Thoracic aorta (tissue), 2 donors: ENCODE results near the gene GBP1. TPM values are rescaled to one million over a fixed set of nuclear protein-coding genes. Genes with fewer than 3 reads are reported as not detected.
"Not testable (repeated sequence)": the region's sequence is repeated elsewhere in the genome, so short reads cannot be mapped to it uniquely, and the experiment has no call there.

Experiments
- ATAC-seq: fragments of 150-250 bp; one replicate; pipeline ENCODE4 v1.8.0; 2017; ENCODE audit warnings: low read depth; ENCODE audit not compliant: insufficient number of reproducible peaks, low FRiP score
- DNase-seq: peaks from one replicate; pipeline ENCODE4 v3.0.0-alpha.2; 2020; ENCODE audit warnings: low spot score
- H3K27ac ChIP-seq, 2 donors: fragments of 200-600 bp; sonication (generic); 1 replicate in 1 of 2; 2 replicates in 1 of 2; pipeline ENCODE4 v1.5.1; 2016; ENCODE audit warnings: mild to moderate bottlenecking in 2 of 2, moderate library complexity in 2 of 2
- H3K27me3 ChIP-seq: fragments of 200-600 bp; sonication (generic); replicated peaks from 2 replicates; pipeline ENCODE4 v1.6.0; 2016; ENCODE audit warnings: mild to moderate bottlenecking; ENCODE audit not compliant: insufficient read depth
- H3K36me3 ChIP-seq: fragments of 200-600 bp; sonication (generic); one replicate; pipeline ENCODE4 v1.5.1; 2016
- H3K4me1 ChIP-seq, 2 donors: fragments of 200-600 bp; sonication (generic); 1 replicate in 1 of 2; 2 replicates in 1 of 2; pipeline versions ENCODE4 v1.5.1 to v1.6.0; 2016; ENCODE audit warnings: low read depth in 2 of 2, mild to moderate bottlenecking in 1 of 2; ENCODE audit not compliant: control insufficient read depth in 1 of 2
- H3K4me3 ChIP-seq: fragments of 200-600 bp; sonication (generic); 2 replicates; pipeline ENCODE4 v1.5.1; 2016; ENCODE audit warnings: mild to moderate bottlenecking
- H3K9me3 ChIP-seq: fragments of 200-600 bp; sonication (generic); 2 replicates; pipeline ENCODE4 v1.5.1; 2016
- total RNA-seq, 2 donors: library from RNA; depleted of rRNA; stranded (reverse); fragments of >200 nt; gene quantifications; one replicate each; pipeline versions ENCODE4 v1.1.0 to v1.2.3, GENCODE V29; 2016
- TF ChIP-seq, protein P1 (sequence below): fragments of 200-600 bp; sonication (generic); IDR thresholded peaks from one replicate; pipeline ENCODE4 v1.5.1; 2019; ENCODE audit warnings: antibody characterized with exemption

Gene GBP1
- total RNA-seq, 2 donors from 2014 or later: 26.4 to 68.9 TPM

DNA sequence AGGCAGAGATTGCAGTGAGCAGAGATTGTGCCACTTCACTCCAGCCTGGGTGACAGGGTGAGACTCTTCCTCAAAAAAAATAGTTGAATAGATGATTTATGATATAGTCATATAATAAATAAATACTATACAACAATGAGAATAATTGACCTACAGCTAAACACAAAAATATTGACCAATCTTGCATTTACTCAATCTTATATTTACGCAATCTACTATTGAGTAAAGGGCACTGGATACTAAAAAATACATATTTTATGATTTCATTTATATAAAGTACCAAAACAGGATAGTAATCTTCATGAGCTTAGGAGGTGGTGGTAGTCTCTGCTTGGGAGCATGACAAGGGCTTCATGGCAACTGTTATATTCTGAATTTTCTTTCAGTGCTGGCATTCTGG is 23.3 kb downstream of the GBP1 start:
- no peaks in the 10 kb centered on the region for H3K9me3 ChIP-seq
- H3K36me3 ChIP-seq: no peaks in the 10 kb centered on the region
- H3K4me3 ChIP-seq: no peak overlapping the region
- H3K4me1 ChIP-seq: peaks cover 4 to 8% of the 10 kb centered on the region in 2 donors
- TF ChIP-seq, protein P1, sequence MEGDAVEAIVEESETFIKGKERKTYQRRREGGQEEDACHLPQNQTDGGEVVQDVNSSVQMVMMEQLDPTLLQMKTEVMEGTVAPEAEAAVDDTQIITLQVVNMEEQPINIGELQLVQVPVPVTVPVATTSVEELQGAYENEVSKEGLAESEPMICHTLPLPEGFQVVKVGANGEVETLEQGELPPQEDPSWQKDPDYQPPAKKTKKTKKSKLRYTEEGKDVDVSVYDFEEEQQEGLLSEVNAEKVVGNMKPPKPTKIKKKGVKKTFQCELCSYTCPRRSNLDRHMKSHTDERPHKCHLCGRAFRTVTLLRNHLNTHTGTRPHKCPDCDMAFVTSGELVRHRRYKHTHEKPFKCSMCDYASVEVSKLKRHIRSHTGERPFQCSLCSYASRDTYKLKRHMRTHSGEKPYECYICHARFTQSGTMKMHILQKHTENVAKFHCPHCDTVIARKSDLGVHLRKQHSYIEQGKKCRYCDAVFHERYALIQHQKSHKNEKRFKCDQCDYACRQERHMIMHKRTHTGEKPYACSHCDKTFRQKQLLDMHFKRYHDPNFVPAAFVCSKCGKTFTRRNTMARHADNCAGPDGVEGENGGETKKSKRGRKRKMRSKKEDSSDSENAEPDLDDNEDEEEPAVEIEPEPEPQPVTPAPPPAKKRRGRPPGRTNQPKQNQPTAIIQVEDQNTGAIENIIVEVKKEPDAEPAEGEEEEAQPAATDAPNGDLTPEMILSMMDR: no peak
- ATAC-seq: no peak
- no peak overlapping the region for H3K27ac ChIP-seq
- DNase-seq: no peak
- H3K27me3 ChIP-seq: no peaks in the 10 kb centered on the region

GRCh38 chr1:89041119-89041641 is 23.8 kb downstream of the GBP1 start:
- no peak for ATAC-seq
- H3K36me3 ChIP-seq: no peaks in the 10 kb centered on the region
- H3K27ac ChIP-seq: no peak overlapping the region

GRCh38 chr1:89040315-89040626 is 24.7 kb downstream of the GBP1 start:
- Histone ChIP-seq H3K27ac (no peak overlapping the region), H3K4me3 (no peak overlapping the region), H3K9me3 (no peaks in the 10 kb centered on the region), H3K36me3 (no peaks in the 10 kb centered on the region), H3K4me1 (peaks cover 4 to 8% of the 10 kb centered on the region in 2 donors), H3K27me3 (no peaks in the 10 kb centered on the region)
- TF ChIP-seq, protein P1: no peak
- ATAC-seq (no peak), DNase-seq (no peak)

More at GRCh38 chr1:89041119-89041641, 23.8 kb downstream of the GBP1 start:
- TF ChIP-seq, protein P1: no peak
- DNase-seq: no peak
- Histone ChIP-seq H3K27me3 (no peaks in the 10 kb centered on the region), H3K9me3 (no peaks in the 10 kb centered on the region), H3K4me3 (no peak overlapping the region), H3K4me1 (peaks cover 4 to 8% of the 10 kb centered on the region in 2 donors)

DNA sequence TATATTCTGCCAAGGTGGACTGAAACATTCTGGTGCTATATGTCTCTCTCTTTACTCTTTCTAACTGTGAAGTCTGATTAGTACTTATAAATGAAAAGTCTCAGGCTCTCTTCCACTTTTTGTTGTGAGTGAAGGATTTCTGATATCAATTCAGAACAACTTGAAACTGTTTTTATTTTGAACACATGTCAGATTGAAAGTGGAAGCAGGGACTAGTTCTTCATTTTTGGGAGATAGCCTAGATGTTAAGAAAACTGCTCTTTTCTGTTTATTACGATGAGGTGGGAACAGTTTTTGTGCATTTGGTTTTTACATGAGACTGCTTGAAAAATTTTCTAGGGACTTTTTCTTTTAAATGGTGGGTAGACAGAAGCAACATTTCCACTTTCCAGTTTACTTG is 27.8 kb downstream of the GBP1 start:
- no peak overlapping the region for H3K4me3 ChIP-seq
- no peak overlapping the region for H3K27ac ChIP-seq
- ATAC-seq: no peak
- H3K9me3 ChIP-seq: no peaks in the 10 kb centered on the region
- DNase-seq: no peak
- TF ChIP-seq, protein P1: no peak
- H3K4me1 ChIP-seq: peaks cover 3 to 4% of the 10 kb centered on the region in 2 donors
- no peaks in the 10 kb centered on the region for H3K27me3 ChIP-seq
- no peaks in the 10 kb centered on the region for H3K36me3 ChIP-seq

- H3K27me3 ChIP-seq: no peaks in the 10 kb centered on the region
- H3K4me3 ChIP-seq: no peak overlapping the region
- no peak for ATAC-seq
- no peak overlapping the region for H3K27ac ChIP-seq
- no peak for DNase-seq
- H3K36me3 ChIP-seq: no peaks in the 10 kb centered on the region
- TF ChIP-seq, protein P1: no peak
- H3K4me1 ChIP-seq: no peaks in the 10 kb centered on the region
- no peaks in the 10 kb centered on the region for H3K9me3 ChIP-seq
Observed at GRCh38 chr1:89035080-89035479, 29.9 kb downstream of the GBP1 start.

DNA sequence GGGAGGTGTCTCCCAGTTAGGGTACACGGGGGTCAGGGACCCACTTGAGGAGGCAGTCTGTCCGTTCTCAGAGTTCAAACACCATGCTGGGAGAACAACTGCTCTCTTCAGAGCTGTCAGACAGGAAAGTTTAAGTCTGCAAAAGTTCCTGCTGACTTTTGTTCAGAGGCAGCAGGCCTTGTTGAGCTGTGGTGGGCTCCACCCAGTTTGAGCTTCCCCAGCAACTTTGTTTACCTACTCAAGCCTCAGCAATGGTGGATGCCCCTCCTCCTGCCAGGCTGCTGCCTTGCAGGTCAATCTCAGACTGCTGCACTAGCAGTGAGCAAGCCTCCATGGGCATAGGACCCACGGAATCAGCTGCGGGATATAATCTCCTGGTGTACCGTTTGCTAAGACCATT is 31.0 kb downstream of the GBP1 start:
- DNase-seq, H3K4me3 ChIP-seq: not testable (repeated sequence)

GRCh38 chr1:89029051-89029450 is 36.0 kb downstream of the GBP1 start:
- not testable (repeated sequence) for H3K4me1 ChIP-seq, H3K4me3 ChIP-seq, H3K9me3 ChIP-seq, H3K36me3 ChIP-seq, H3K27me3 ChIP-seq, DNase-seq, ATAC-seq, H3K27ac ChIP-seq

More for the DNA sequence above, 31.0 kb downstream of the GBP1 start:
- H3K9me3 ChIP-seq, H3K36me3 ChIP-seq, ATAC-seq, H3K27me3 ChIP-seq, H3K27ac ChIP-seq, H3K4me1 ChIP-seq: not testable (repeated sequence)
